HL-60/S4 treated with phorbol 12-myristate 13-acetate at 8.2 ng/mL for 4 days and 3 days (cell line): Measurements from ENCODE around the gene TIPRL.

ENCODE experiments used
- in situ Hi-C: fragments of 300-500 bp; cut with MboI; formaldehyde crosslinking; loops from 2 replicates; pipeline ENCODE4 v1.15.0; 2022; ENCODE audit warnings: low sequenced_read_pairs

The TIPRL gene

GRCh38 chr1:168210312-168210711, 31.6 kb downstream of the TIPRL start:
- in situ Hi-C loops: no loop called here

GRCh38 chr1:168213349-168213748, 34.6 kb downstream of the TIPRL start:
- in situ Hi-C loops: no loop called here

DNA sequence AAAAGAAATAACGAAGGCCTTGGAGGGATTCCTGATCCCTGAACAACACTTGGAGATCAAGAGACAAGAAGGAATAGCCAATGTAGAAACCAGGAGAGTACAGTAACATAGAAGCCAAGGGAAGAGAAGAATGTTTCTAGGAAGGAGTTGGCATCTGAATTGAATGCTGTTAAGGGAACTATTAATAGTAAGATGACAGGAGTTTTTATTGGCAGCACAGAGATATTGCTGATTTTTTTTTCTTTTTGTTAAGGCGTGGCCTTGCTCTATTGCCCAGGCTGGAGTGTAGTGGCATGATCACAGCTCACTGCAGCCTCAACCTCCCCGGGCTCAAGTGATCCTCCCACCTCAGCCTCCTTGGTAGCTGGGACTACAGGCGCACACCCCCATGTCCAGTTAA, 37.4 kb downstream of the TIPRL start:
- in situ Hi-C loops: no loop called here

DNA sequence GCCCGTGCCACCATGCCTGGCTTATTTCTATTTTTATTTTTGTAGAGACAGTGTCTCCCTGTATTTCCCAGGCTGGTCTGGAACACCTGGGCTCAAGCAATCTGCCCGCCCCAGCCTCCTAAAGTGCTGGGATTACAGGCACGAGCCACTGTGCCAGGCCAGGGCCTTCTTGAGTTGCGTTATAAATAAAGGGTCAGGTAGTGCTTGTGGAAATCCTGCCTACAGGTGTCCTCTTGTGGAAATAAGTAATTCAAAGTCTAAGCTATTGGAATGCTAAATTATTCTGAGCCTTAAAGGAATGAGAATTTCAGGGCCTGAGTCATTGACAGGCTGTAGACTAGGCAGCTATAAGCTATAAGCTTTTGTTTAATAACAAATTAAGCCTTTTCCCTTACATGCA, 38.9 kb downstream of the TIPRL start:
- in situ Hi-C loops: no loop called here

DNA sequence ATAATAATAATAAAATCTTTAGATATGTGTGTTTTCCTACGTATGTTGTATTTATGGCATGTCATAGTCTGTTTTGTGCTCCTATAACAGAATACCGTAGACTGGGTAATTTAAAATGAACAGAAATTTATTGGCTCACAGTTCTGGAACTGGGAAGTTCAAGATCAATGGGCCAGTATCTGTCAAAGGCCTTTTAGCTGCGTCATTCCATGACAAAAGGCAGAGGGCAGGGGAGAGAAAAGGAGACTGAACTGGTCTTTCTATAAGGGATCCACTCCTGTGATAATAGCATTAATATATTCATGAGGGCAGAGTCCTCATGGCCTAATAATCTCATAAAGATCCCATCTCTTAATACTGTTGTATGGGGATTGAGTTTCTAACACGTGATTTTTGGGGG, 39.9 kb downstream of the TIPRL start:
- in situ Hi-C loops: no loop called here

DNA sequence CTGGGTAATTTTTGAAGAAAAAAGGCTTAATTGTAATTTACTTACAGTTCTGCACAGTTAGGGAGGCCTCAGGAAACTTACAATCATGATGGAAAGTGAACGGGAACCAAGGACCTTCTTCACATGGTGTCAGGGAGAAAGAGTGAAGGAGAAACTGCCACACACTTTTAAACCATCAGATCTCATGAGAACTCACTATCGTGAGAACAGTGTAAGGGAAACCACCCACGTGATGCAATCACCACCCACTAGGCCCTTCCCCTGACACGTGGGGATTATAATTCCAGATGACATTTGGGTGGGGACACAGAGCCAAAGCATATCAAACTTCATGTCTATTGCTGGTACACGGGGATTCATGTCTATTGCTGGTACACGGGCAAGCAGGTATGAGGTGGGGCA, 41.7 kb downstream of the TIPRL start:
- in situ Hi-C loops: no loop called here

DNA sequence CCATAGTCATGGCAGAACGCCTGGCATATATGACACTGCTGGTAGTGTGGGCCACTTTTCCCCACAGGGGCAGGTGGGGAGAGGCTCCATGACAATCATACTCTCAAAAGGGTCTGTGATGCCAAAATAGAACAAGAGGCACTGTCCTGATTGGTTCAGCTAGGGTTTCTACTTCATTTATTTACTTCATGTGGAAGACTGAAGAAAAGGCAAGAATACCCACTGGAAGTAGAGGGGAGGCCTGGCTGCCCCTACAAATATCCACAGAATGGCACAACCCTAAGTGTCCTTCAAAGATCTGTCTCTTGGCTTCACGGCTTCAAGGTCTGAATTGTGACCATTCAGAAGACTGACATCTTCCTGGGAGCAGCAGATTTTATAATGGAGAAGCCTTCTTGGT, 42.5 kb downstream of the TIPRL start:
- in situ Hi-C loops: no loop called here

DNA sequence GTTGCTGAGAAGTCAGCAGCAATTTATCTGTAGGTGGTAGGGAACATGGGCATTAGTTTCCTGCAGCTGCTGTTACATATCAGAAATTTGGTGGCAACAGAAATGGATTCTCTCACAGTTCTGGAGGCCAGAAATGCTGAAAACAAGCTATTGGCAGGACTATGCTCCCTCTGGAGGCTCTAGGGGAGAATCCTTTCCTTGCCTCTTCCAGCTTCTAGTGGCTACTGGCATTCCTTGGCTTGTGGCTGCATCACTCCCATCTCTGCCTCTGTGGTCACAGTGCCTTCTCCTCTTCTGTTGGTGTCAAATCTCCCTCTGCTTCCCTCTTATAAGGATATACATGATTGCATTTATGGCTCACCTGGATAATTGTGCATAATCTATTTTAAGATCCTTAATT, 44.5 kb downstream of the TIPRL start:
- in situ Hi-C loops: no loop called here

DNA sequence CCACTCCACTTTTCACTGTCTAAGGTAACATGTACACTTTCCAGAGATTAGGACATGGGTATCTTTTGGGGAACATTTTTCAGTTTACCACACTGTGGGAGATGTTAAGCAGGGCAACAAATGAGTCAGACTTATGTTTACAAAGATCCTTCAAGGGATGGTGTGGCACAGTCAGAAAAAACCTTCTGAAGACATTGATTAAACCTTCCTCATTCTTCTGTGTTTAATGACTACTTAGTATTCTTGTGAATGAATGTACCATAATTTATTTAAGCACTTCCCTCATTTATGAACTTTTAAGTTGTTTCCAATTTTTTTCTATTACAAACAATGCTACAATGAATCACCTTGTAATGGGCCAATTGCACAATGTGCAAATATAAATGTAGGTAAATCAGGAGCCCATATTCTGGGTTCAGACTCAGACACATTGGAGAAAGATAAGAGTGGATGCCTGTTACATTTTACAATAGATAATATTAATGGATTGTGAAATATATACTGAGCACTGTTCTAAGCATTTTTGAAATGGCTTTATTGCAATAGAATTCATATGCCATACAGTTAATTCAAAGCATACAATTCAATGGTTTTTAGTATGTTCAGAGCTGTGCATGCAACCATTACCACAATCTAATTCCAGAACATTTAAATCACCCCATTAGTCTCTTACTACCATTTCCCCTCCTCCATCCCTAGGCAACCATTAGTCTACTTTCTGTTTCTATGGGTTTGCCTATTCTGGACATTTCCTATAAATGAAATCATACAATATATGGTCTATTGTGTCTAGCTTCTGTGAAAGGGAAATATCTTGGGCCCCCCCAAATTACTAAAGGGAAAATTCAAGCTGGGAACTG, 45.1 kb downstream of the TIPRL start:
- in situ Hi-C loops: no loop called here

- in situ Hi-C loops: no loop called here
Observed at GRCh38 chr1:168224991-168225390, 46.2 kb downstream of the TIPRL start.

DNA sequence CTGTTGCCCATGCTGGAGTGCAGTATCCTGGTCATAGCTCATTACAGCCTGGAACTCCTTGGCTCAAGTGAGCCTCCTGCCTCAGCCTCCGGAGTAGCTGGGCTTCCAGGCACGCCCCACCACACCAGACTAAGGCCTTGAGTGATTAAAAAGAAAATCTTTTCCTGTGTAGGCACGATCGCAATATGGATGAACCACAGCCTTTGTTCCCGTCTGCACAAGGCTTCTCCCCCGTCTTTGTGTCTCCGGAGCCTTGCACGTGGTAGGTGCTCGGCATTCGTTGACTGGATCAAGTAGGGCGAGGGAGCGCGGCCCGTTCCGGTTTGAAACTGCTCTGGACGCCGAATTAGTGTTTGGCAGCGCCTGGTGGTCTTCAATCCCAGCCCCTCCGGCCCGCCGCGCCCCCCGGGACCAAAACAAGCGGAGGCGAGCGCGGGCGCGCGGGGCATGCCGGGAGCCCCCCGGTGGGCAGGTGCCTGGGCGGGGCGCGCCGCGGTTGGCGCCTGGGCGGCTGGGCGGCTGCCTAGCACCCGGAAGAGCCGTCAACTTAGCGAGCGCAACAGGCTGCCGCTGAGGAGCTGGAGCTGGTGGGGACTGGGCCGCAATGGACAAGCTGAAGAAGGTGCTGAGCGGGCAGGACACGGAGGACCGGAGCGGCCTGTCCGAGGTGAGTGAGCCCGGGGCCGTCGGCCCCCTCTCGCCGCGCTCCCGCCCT, 46.9 kb downstream of the TIPRL start, which contains the start of gene SFT2D2:
Gene SFT2D2, plus strand, starts transcription at position 529 of the 715 bp plus-strand sequence. Its CDS starts 76 bp downstream, at position 605.
- in situ Hi-C loops: no loop called here

- in situ Hi-C loops: no loop called here
Observed at GRCh38 chr1:168227620-168228019, 48.9 kb downstream of the TIPRL start.

DNA sequence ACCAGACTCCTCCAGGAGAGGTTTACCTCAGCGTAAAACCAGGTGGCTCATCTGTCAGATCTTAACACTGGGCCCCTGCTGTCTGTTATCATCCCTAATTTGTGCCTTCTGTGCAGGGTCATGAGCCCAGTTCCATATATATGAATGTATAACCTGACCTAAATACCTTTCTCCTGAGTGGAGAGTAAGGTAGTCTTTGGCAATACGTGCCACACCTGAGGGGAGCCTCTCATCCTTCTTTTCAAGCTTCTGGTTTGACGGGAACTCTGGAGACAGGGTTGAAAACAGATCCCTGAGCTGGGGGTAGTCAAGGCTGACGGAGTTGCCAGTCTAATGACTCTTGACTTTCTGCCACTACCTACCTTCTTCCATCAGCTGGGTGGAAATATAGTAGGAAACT, 51.1 kb downstream of the TIPRL start:
- in situ Hi-C loops: no loop called here

DNA sequence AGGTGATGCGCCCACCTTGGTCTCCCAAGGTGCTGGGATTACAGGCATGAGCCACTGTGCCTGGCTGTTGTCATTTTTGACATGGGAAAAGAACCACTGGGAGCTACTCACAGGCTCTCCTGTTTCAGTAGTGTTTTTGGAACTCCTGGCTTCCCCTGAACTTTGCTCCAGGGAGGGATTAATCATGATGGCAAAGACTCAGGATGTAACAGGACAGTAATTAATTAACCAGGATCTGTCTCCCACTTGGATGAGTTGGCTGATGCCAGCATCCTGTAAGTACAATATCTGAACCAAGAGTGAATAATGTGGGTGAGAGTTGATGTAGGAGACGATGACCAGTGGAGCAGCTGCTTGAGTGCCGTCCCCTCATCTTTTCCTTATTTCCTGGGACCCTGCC, 51.9 kb downstream of the TIPRL start:
- in situ Hi-C loops: no loop called here

GRCh38 chr1:168234846-168235547, 56.2 kb downstream of the TIPRL start:
- in situ Hi-C loops: no loop called here

- in situ Hi-C loops: no loop called here
Observed at GRCh38 chr1:168235548-168235885, 56.8 kb downstream of the TIPRL start.

DNA sequence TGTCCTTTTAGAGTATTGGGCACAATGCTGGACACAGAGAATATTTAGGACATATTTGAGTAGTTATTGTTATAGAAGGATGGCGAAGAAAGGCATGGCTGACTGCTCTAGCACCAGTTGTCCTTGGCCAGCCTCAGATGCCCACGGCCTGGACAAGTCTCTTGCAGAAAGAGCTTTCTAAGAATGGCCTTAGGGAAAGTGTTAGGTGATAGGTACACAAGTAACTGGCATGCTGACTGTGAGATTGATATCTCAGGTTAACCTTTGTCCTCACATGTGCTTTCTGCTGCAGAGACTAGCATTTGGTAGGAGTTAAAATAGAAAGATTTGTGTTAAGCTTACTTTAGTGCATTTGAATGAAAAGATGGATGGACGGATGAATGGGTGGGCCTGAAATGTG, 57.2 kb downstream of the TIPRL start:
- in situ Hi-C loops: no loop called here

DNA sequence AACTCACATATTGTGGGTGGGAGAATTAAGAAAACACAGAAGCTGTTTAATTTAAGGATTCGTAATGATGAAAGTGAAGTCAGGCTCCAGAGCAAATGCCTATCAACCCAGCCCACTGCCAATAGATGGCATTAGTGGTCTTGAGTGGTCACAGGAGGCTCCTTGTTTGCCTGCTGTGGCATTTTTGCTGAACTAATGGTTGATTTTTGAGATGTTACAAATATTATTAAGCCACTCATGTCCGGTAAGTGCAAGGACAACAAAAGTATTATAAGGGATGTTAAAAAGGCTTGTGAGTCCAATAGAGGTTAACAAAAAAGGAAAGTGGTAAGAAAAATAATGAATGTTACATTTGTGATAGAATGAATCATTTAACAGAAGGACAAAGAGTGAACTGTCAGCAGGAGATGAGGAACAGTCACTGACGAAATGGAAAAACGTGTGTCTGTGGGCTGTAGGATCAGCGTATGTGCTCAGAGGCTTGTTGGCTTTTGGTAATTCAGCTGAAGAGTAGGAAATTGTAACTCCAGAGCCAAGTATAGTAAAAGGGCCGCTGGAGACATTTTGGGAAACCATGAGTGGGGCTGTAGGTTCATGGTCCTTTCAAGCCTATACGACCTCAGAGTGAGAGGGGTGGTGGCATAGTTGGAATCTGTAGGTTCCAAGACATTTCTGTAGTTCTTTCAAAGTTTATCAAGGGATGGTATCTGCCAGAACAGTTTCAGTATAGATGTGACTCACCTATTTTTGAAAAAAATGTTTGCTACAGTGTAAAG, 58.3 kb downstream of the TIPRL start:
- in situ Hi-C loops: no loop called here

GRCh38 chr1:168243198-168243597, 64.4 kb downstream of the TIPRL start:
- in situ Hi-C loops: no loop called here

DNA sequence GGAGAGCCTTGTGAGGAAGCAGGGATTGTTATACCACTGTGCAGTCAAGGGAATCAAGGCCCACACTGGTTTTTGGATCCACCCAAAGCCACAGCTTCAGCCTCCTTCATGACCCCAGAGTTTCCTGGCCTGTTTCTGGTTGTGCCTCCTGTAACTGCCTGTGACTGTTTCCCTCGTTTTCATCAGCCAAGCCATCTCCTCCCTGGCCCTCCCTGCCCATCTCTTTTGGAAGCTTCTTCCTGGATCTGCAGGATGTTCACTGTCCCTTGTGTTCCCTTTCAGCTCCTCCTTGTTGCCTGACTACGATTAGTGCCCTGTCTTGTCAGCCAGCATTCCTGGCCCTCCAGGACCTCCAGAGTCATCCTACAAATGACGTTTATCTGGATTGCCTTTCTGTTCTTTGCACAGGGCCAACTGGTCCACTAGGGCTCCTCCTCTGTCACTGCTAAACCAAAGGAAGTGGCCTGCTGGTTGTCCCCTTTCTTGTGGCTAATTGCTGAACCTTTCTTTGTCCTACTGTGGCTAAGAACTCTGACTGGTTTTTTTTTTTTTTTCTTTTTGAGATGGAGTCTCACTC, 65.0 kb downstream of the TIPRL start:
- in situ Hi-C loops: no loop called here

DNA sequence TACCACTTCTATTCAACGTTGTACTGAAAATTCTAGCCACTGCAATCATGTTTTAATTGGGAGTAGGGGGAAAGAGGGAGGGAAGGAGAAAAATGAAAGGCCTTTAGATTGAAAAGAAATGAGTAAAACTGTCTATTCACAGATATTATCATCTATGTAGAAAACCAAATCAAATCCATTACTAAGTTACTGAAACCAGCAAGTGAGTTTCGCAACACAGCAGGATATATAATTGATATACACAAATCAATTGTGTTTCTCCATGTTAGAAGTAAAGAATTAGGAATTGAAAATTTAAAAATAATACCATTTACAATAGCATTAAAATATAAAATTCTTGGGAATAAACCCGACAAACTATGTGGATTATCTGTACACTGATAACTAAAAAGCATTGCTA, 66.3 kb downstream of the TIPRL start:
- in situ Hi-C loops: no loop called here
